ENCODE data around the gene ABCG5. TPM values are rescaled to one million over a fixed set of nuclear protein-coding genes. Genes with fewer than 3 reads are reported as not detected.

The ABCG5 gene
- polyA plus RNA-seq, 4 donors = 0.44 to 0.76 (median 0.65) TPM

DNA sequence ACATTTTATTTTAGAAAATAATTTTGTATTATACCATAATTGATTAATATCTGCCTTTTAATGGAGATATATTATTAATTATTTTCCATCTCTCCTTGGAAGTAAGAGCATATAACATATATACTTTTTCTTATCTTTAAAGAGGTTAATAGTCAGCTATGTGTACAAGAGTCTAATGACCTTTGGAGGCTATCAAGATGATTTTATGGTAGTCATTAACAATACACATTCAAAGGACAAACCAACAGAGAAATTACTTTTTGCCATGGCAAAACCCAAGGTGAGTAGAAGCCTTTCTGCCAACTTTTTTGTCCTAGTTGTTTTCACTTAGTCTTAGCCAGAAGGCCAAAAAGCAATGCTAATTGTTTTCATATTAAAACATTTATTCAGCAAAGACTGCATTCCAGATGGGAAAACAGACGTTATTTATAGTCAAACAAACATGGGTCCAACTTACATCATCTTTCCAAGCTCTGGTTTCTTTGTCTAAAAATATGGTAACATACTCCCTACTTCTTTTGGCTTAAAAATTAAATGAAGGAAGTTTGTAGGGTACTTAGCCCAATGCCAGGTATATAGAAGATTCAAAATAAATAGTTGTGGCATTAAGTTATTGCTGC, 74.4 kb downstream of the ABCG5 start:
- DNase-seq (ENCODE audit: low read depth in 4 of 4, low spot score in 2 of 4) = no peak

DNA sequence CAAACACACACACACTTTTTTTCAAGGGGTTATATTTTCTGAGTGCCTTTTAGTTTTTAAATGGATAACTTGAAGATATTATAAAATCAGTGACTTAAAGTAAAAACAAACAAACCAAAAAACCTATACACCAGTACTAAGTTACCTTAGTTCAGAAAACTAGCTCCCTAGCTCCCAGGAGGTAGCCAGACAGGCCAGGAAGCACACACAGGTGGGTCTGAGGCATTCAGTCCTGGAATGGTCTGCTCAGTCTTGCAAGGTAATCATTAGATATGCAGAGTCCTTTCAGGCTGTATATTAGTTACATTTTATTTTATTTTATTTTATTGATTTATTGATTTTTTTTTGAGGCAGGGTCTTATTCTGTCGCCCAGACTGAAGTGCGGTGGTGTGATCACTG, 75.5 kb downstream of the ABCG5 start:
- no peak for DNase-seq (ENCODE audit: low read depth in 4 of 4, low spot score in 2 of 4)

Other genes starting within 250 kb of the ABCG5 start
- gene THADA, start 242.8 kb downstream of the ABCG5 start, polyA plus RNA-seq (ENCODE audit: insufficient read length in 4 of 4) = 10 to 100 TPM; 32.5 to 38.4 (median 33.5) TPM
- gene PLEKHH2, start 201.6 kb downstream of the ABCG5 start, polyA plus RNA-seq (ENCODE audit: insufficient read length in 4 of 4) = 10 to 100 TPM; 20.3 to 70.1 (median 30.6) TPM
- gene C1GALT1C1L, start 162.4 kb downstream of the ABCG5 start, polyA plus RNA-seq (ENCODE audit: insufficient read length in 4 of 4) = 1 to 10 TPM; 2.1 to 4.4 (median 3.5) TPM
- gene DYNC2LI1, start 64.8 kb downstream of the ABCG5 start, polyA plus RNA-seq (ENCODE audit: insufficient read length in 4 of 4) = 10 to 100 TPM; 73.6 to 95.1 (median 84.8) TPM
- 1 to 10 TPM; 1.0 to 1.1 (median 1.0) TPM for gene ABCG8, start 132 bp upstream of the ABCG5 start, polyA plus RNA-seq (ENCODE audit: insufficient read length in 4 of 4)
- 100 to 1,000 TPM; 100 to 122 (median 113) TPM for gene LRPPRC, start 157.2 kb upstream of the ABCG5 start, polyA plus RNA-seq (ENCODE audit: insufficient read length in 4 of 4)